Measurements from ENCODE around the gene CPM. TPM values are rescaled to one million over a fixed set of nuclear protein-coding genes. Genes with fewer than 3 reads are reported as not detected.

The CPM gene
- total RNA-seq, 1 donor = 17.1 TPM

- TF ChIP-seq CTCF (IDR thresholded peaks at IDR 0.05; ENCODE audit: insufficient read depth, low read length) = no peak
- DNase-seq (ENCODE audit: low read depth) = no peak
- H3K4me3 ChIP-seq (ENCODE audit: low read depth, low read length) = no peak overlapping the region
Observed at GRCh38 chr12:68883151-68883550, 49.8 kb downstream of the CPM start.

GRCh38 chr12:68882251-68882964 is 50.6 kb downstream of the CPM start:
- no peak for TF ChIP-seq CTCF (IDR thresholded peaks at IDR 0.05; ENCODE audit: insufficient read depth, low read length)
- no peak overlapping the region for H3K4me3 ChIP-seq (ENCODE audit: low read depth, low read length)
- DNase-seq (ENCODE audit: low read depth) = no peak

- DNase-seq (ENCODE audit: low read depth) = peak; percentile 66
- no peak for TF ChIP-seq CTCF (IDR thresholded peaks at IDR 0.05; ENCODE audit: insufficient read depth, low read length)
- H3K4me3 ChIP-seq (ENCODE audit: low read depth, low read length) = no peak overlapping the region
Observed at GRCh38 chr12:68880660-68881325, 52.2 kb downstream of the CPM start.

GRCh38 chr12:68878846-68879245 is 54.1 kb downstream of the CPM start:
- DNase-seq (ENCODE audit: low read depth) = no peak
- H3K4me3 ChIP-seq (ENCODE audit: low read depth, low read length) = no peak overlapping the region
- TF ChIP-seq CTCF (IDR thresholded peaks at IDR 0.05; ENCODE audit: insufficient read depth, low read length) = no peak

GRCh38 chr12:68878283-68878682 is 54.7 kb downstream of the CPM start:
- no peak overlapping the region for H3K4me3 ChIP-seq (ENCODE audit: low read depth, low read length)
- no peak for DNase-seq (ENCODE audit: low read depth)

GRCh38 chr12:68877583-68877982 is 55.4 kb downstream of the CPM start:
- DNase-seq (ENCODE audit: low read depth) = no peak
- TF ChIP-seq CTCF (IDR thresholded peaks at IDR 0.05; ENCODE audit: insufficient read depth, low read length) = no peak
- no peak overlapping the region for H3K4me3 ChIP-seq (ENCODE audit: low read depth, low read length)

More at GRCh38 chr12:68878283-68878682, 54.7 kb downstream of the CPM start:
- no peak for TF ChIP-seq CTCF (IDR thresholded peaks at IDR 0.05; ENCODE audit: insufficient read depth, low read length)
